ENCODE data around the gene PREX1.

PREX1 gene

GRCh38 chr20:48621376-48622078 lies 206.3 kb downstream of the PREX1 start:
- no peak for DNase-seq (ENCODE audit: low read depth in 2 of 2)

GRCh38 chr20:48620507-48621375 lies 207.1 kb downstream of the PREX1 start:
- DNase-seq (ENCODE audit: low read depth in 2 of 2) = peak; percentile 48 to 64

- DNase-seq (ENCODE audit: low read depth in 2 of 2) = no peak
Measured at GRCh38 chr20:48620154-48620506, 207.7 kb downstream of the PREX1 start.

- DNase-seq (ENCODE audit: low read depth in 2 of 2) = no peak
Measured at GRCh38 chr20:48619126-48620101, 208.4 kb downstream of the PREX1 start.

- no peak for DNase-seq (ENCODE audit: low read depth in 2 of 2)
Measured at GRCh38 chr20:48618631-48619030, 209.2 kb downstream of the PREX1 start.

- no peak for DNase-seq (ENCODE audit: low read depth in 2 of 2)
Measured at GRCh38 chr20:48618052-48618451, 209.7 kb downstream of the PREX1 start.

GRCh38 chr20:48617481-48617880 lies 210.3 kb downstream of the PREX1 start:
- DNase-seq (ENCODE audit: low read depth in 2 of 2) = no peak

- no peak for DNase-seq (ENCODE audit: low read depth in 2 of 2)
Measured at GRCh38 chr20:48616481-48616880, 211.3 kb downstream of the PREX1 start.

- DNase-seq (ENCODE audit: low read depth in 2 of 2) = no peak
Measured at GRCh38 chr20:48615871-48616270, 211.9 kb downstream of the PREX1 start.

GRCh38 chr20:48614593-48615274 lies 213.1 kb downstream of the PREX1 start:
- no peak for DNase-seq (ENCODE audit: low read depth in 2 of 2)

GRCh38 chr20:48613926-48614325 lies 213.9 kb downstream of the PREX1 start:
- DNase-seq (ENCODE audit: low read depth in 2 of 2) = no peak

GRCh38 chr20:48612335-48612734 lies 215.5 kb downstream of the PREX1 start:
- no peak for DNase-seq (ENCODE audit: low read depth in 2 of 2)

- DNase-seq (ENCODE audit: low read depth in 2 of 2) = no peak
Measured at GRCh38 chr20:48610996-48611395, 216.8 kb downstream of the PREX1 start.

GRCh38 chr20:48609491-48609978 lies 218.3 kb downstream of the PREX1 start:
- DNase-seq (ENCODE audit: low read depth in 2 of 2) = no peak

GRCh38 chr20:48608756-48609155 lies 219.0 kb downstream of the PREX1 start:
- no peak for DNase-seq (ENCODE audit: low read depth in 2 of 2)

- no peak for DNase-seq (ENCODE audit: low read depth in 2 of 2)
Measured at GRCh38 chr20:48607544-48607865, 220.3 kb downstream of the PREX1 start.

- DNase-seq (ENCODE audit: low read depth in 2 of 2) = no peak
Measured at GRCh38 chr20:48606841-48607543, 220.8 kb downstream of the PREX1 start.

- DNase-seq (ENCODE audit: low read depth in 2 of 2) = no peak
Measured at GRCh38 chr20:48606172-48606840, 221.5 kb downstream of the PREX1 start.

GRCh38 chr20:48605364-48606171 lies 222.2 kb downstream of the PREX1 start:
- no peak for DNase-seq (ENCODE audit: low read depth in 2 of 2)

All from stimulated activated CD4-positive, alpha-beta T cell treated with anti-CD3 and anti-CD28 coated beads, Interleukin-15, amount 100 ng/mL, for 48 hours (primary cell).